OCI-LY7 (cell line): ENCODE measurements around the gene FTH1.

Experiments used
- CTCF ChIP-seq: fragments of 200-600 bp; sonication (generic); conservative IDR thresholded peaks from 2 replicates; pipeline ENCODE4 v1.5.1; 2014; ENCODE audit warnings: mild to moderate bottlenecking, antibody characterized with exemption, low read length, moderate library complexity, mixed read lengths
- EZH2phosphoT487 ChIP-seq: fragments of 200-600 bp; sonication (generic); IDR thresholded peaks from 2 replicates; pipeline ENCODE4 v1.6.1; 2018; ENCODE audit warnings: low read depth, borderline replicate concordance, mild to moderate bottlenecking, mixed run types, antibody characterized with exemption, low read length, moderate library complexity, mixed read lengths

- TF ChIP-seq CTCF: no peak
- no peak for TF ChIP-seq EZH2phosphoT487
Observed at GRCh38 chr11:61935861-61936260, 31.6 kb downstream of the FTH1 start.
